Esophagus squamous epithelium (tissue), 5 donors: ENCODE data around the gene RBAK. TPM values are rescaled to one million over a fixed set of nuclear protein-coding genes. Genes with fewer than 3 reads are reported as not detected.
"Not testable (repeated sequence)": the region's sequence is repeated elsewhere in the genome, so short reads cannot be mapped to it uniquely, and the experiment has no call there.

Experiments
- DNase-seq: peaks from one replicate; lab custom pipeline; 2025; lab: John Stamatoyannopoulos, UW
- H3K27ac ChIP-seq, 4 donors: fragments of 200-600 bp; sonication (generic); one replicate each; pipeline ENCODE4 v1.5.1; 2016 to 2019; ENCODE audit warnings: mild to moderate bottlenecking in 1 of 4
- H3K27me3 ChIP-seq, 4 donors: fragments of 200-600 bp; sonication (generic); 1 replicate in 3 of 4; 2 replicates in 1 of 4; pipeline versions ENCODE4 v1.5.1 to v1.6.0; 2017 to 2021; ENCODE audit warnings: antibody characterized with exemption in 1 of 4
- H3K36me3 ChIP-seq, 3 donors: fragments of 200-600 bp; sonication (generic); one replicate each; pipeline ENCODE4 v1.5.1; 2016 to 2019
- H3K4me1 ChIP-seq, 3 donors: fragments of 200-600 bp; sonication (generic); one replicate each; pipeline ENCODE4 v1.5.1; 2017 to 2019
- H3K4me3 ChIP-seq, 4 donors: fragments of 200-600 bp; sonication (generic); 1 replicate in 3 of 4; 2 replicates in 1 of 4; pipeline ENCODE4 v1.5.1; 2016 to 2019; ENCODE audit warnings: mild to moderate bottlenecking in 2 of 4, moderate library complexity in 1 of 4
- H3K9me3 ChIP-seq, 3 donors: fragments of 200-600 bp; sonication (generic); one replicate each; pipeline ENCODE4 v1.5.1; 2016 to 2019
- CTCF ChIP-seq, 6 experiments: fragments of 450-650 bp in 4 of 6; fragments of 200-600 bp in 2 of 6; sonication (generic) in 2 of 6; IDR thresholded peaks; one replicate each; pipeline ENCODE4 v1.5.1; 2016 to 2019; ENCODE audit warnings: antibody characterized with exemption in 6 of 6, mild to moderate bottlenecking in 4 of 6, moderate library complexity in 4 of 6
- POLR2A ChIP-seq, 4 donors: fragments of 450-650 bp; IDR thresholded peaks; one replicate each; pipeline ENCODE4 v1.6.1; 2017; ENCODE audit warnings: antibody characterized with exemption in 4 of 4, mild to moderate bottlenecking in 4 of 4, moderate library complexity in 3 of 4
- WGBS, 2 donors: methylation state at CpG; one replicate each; pipeline ENCODE4 v1.1.5; 2018; 5-methylcytosine and 5-hydroxymethylcytosine counted together
- intact Hi-C: fragments of 100-400 bp; cut with DNase I; formaldehyde crosslinking; loops from one replicate; pipeline ENCODE4 v1.15.0; 2022
- total RNA-seq, 4 donors: library from RNA; depleted of rRNA; stranded (reverse); fragments of >200 nt; gene quantifications; one replicate each; pipeline ENCODE4 v1.1.0, GENCODE V29; 2016
- donor health status: DM: yes; HTN: yes; CAD: no.

Gene RBAK
- total RNA-seq, 4 donors from 2014 or later: 7.7 to 13.0 (median 10.0) TPM

GRCh38 chr7:5077740-5078139 lies 32.1 kb downstream of the RBAK start:
- DNase-seq: no peak
- peaks cover 0 to 35% (median 0%) of the 10 kb centered on the region in 4 donors for H3K27me3 ChIP-seq
- 33 to 42% methylated on average over 2 to 7 of the region's 11 CpGs for WGBS, 2 donors
- no peak overlapping the region for H3K27ac ChIP-seq
- no peaks in the 10 kb centered on the region for H3K36me3 ChIP-seq
- intact Hi-C loops: no loop called here
- H3K9me3 ChIP-seq: no peaks in the 10 kb centered on the region
- no peak overlapping the region for H3K4me3 ChIP-seq
- H3K4me1 ChIP-seq: no peaks in the 10 kb centered on the region
- no peak for TF ChIP-seq POLR2A (IDR thresholded peaks at IDR 0.05)
- no peak for TF ChIP-seq CTCF (IDR thresholded peaks at IDR 0.05)

GRCh38 chr7:5082806-5083205 lies 37.1 kb downstream of the RBAK start:
- H3K36me3 ChIP-seq: no peaks in the 10 kb centered on the region
- H3K9me3 ChIP-seq: no peaks in the 10 kb centered on the region
- peaks cover 0 to 6% (median 0%) of the 10 kb centered on the region in 3 donors for H3K4me1 ChIP-seq
- H3K4me3 ChIP-seq: no peak overlapping the region
- no peak for DNase-seq
- intact Hi-C loops: loop anchor here (5.0 to 10.0 kb wide), 2 partner anchors 111 to 288 kb away; no protein-coding TSS in a partner anchor
- no peak overlapping the region for H3K27ac ChIP-seq
- WGBS, 2 donors: 48 to 67% methylated on average over 7 of the region's 7 CpGs
- no peak for TF ChIP-seq CTCF (IDR thresholded peaks at IDR 0.05)
- no peak for TF ChIP-seq POLR2A (IDR thresholded peaks at IDR 0.05)
- H3K27me3 ChIP-seq: peaks cover 0 to 52% (median 0%) of the 10 kb centered on the region in 4 donors

GRCh38 chr7:5083311-5083711 lies 37.7 kb downstream of the RBAK start:
- no peak overlapping the region for H3K4me3 ChIP-seq
- DNase-seq: no peak
- H3K9me3 ChIP-seq: no peaks in the 10 kb centered on the region
- peaks cover 0 to 56% (median 0%) of the 10 kb centered on the region in 4 donors for H3K27me3 ChIP-seq
- H3K36me3 ChIP-seq: no peaks in the 10 kb centered on the region
- no peak overlapping the region for H3K27ac ChIP-seq
- TF ChIP-seq CTCF (IDR thresholded peaks at IDR 0.05): no peak
- no peak for TF ChIP-seq POLR2A (IDR thresholded peaks at IDR 0.05)
- H3K4me1 ChIP-seq: peaks cover 0 to 6% (median 0%) of the 10 kb centered on the region in 3 donors
- intact Hi-C loops: loop anchor here (5.0 to 10.0 kb wide), 2 partner anchors 111 to 289 kb away; no protein-coding TSS in a partner anchor
- WGBS, 2 donors: 84 to 85% methylated on average over 17 to 24 of the region's 24 CpGs

- Histone ChIP-seq H3K9me3 (no peaks in the 10 kb centered on the region), H3K36me3 (no peaks in the 10 kb centered on the region), H3K4me1 (peaks cover 0 to 9% (median 0%) of the 10 kb centered on the region in 3 donors), H3K4me3 (no peak overlapping the region), H3K27me3 (peaks cover 0 to 56% (median 0%) of the 10 kb centered on the region in 4 donors), H3K27ac (no peak overlapping the region)
- WGBS, 2 donors: 78 to 79% methylated on average over 6 to 7 of the region's 9 CpGs
- no peak for DNase-seq
- no peak for TF ChIP-seq POLR2A (IDR thresholded peaks at IDR 0.05)
- no peak for TF ChIP-seq CTCF (IDR thresholded peaks at IDR 0.05)
- intact Hi-C loops: loop anchor here (10.0 kb wide), 1 partner anchor 291 kb away; no protein-coding TSS in a partner anchor
These were observed 40.6 kb downstream of the RBAK start for GRCh38 chr7:5086256-5086655.

GRCh38 chr7:5088228-5088833 lies 42.7 kb downstream of the RBAK start:
- DNase-seq, H3K36me3 ChIP-seq, H3K27ac ChIP-seq, H3K4me3 ChIP-seq, H3K4me1 ChIP-seq: not testable (repeated sequence)
- 68 to 77% methylated on average over 9 to 10 of the region's 12 CpGs for WGBS, 2 donors
- peaks cover 0 to 45% (median 0%) of the 10 kb centered on the region in 4 donors for H3K27me3 ChIP-seq
- intact Hi-C loops: loop anchor here (10.0 kb wide), 1 partner anchor 294 kb away; no protein-coding TSS in a partner anchor
- peaks cover 0 to 12% (median 3%) of the 10 kb centered on the region in 3 donors for H3K9me3 ChIP-seq
